Ovary (tissue), 3 donors: ENCODE measurements around the gene SH3BGR.

Experiments used
- POLR2A ChIP-seq: fragments of 450-650 bp; IDR thresholded peaks from one replicate; pipeline ENCODE4 v1.6.1; 2017; ENCODE audit warnings: antibody characterized with exemption, mild to moderate bottlenecking, moderate library complexity
- TF ChIP-seq, protein P1 (sequence below), 3 donors: fragments of 450-650 bp in 2 of 3; fragments of 200-600 bp in 1 of 3; IDR thresholded peaks; one replicate each; pipeline versions ENCODE4 v1.5.1 to v1.8.0; 2016 to 2022; ENCODE audit warnings: antibody characterized with exemption in 3 of 3, mild to moderate bottlenecking in 1 of 3
- donor health status: DM: no; HTN: no; CAD: no.

DNA sequence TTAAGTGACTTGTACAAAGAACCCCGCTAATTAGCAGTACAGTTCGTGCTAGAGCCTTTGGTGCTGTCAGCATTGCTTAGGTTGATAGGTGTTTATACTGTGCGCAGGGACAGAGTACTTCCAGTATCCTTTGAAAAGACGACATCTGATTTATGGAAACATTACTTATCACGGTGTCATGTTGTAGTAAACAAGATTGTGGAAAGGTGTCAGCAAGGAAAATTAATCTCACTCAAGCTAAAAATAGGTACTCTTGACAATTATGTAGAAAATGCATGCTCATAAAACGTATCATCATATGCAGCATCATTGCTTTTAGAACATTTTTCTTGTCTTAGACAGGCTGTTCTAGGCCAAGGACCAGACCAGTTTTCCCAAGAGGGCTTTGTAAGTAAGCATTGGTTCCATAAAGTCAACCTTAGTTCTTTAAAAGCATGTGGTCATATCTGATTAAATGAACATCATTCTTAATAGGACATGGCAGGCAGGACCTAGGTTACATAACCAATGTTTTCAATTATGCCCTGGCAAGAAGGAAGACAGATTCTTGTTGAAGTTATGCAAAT is 33.0 kb downstream of the SH3BGR start:
- TF ChIP-seq, protein P1, sequence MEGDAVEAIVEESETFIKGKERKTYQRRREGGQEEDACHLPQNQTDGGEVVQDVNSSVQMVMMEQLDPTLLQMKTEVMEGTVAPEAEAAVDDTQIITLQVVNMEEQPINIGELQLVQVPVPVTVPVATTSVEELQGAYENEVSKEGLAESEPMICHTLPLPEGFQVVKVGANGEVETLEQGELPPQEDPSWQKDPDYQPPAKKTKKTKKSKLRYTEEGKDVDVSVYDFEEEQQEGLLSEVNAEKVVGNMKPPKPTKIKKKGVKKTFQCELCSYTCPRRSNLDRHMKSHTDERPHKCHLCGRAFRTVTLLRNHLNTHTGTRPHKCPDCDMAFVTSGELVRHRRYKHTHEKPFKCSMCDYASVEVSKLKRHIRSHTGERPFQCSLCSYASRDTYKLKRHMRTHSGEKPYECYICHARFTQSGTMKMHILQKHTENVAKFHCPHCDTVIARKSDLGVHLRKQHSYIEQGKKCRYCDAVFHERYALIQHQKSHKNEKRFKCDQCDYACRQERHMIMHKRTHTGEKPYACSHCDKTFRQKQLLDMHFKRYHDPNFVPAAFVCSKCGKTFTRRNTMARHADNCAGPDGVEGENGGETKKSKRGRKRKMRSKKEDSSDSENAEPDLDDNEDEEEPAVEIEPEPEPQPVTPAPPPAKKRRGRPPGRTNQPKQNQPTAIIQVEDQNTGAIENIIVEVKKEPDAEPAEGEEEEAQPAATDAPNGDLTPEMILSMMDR (IDR thresholded peaks at IDR 0.05), result no peak
- TF ChIP-seq POLR2A, result no peak
